GM23338 (cell line): ENCODE results near the gene RPL41. TPM values are rescaled to one million over a fixed set of nuclear protein-coding genes. Genes with fewer than 3 reads are reported as not detected.

Source experiments
- ATAC-seq: fragments of 200-7000 bp; cut with Tn5 transposase; 3 replicates; pipeline ENCODE4 v1.9.1; 2020
- DNase-seq: peaks from one replicate; pipeline ENCODE4 v3.0.0-alpha.2; 2015; ENCODE audit warnings: low spot score
- H2AFZ ChIP-seq: fragments of 200-600 bp; sonication (generic); 2 replicates; pipeline ENCODE4 v1.8.0; 2016; ENCODE audit warnings: antibody characterized with exemption, mild to moderate bottlenecking, moderate library complexity
- H3F3A ChIP-seq: fragments of 200-600 bp; sonication (generic); replicated peaks from 2 replicates; pipeline ENCODE4 v1.8.0; 2017; ENCODE audit warnings: antibody characterized with exemption, mixed run types, low read depth
- H3K27ac ChIP-seq: fragments of 200-600 bp; sonication (generic); 2 replicates; pipeline ENCODE4 v1.6.1; 2016; ENCODE audit warnings: low read depth
- H3K27me3 ChIP-seq: fragments of 200-600 bp; sonication (generic); 2 replicates; pipeline ENCODE4 v1.8.0; 2016; ENCODE audit warnings: mild to moderate bottlenecking, mixed run types, moderate library complexity; ENCODE audit not compliant: insufficient read depth
- H3K36me3 ChIP-seq: fragments of 200-600 bp; sonication (generic); 2 replicates; pipeline ENCODE4 v1.8.0; 2016; ENCODE audit warnings: mild to moderate bottlenecking; ENCODE audit not compliant: insufficient read depth
- H3K4me1 ChIP-seq: fragments of 200-600 bp; sonication (generic); 2 replicates; pipeline ENCODE4 v1.8.0; 2016; ENCODE audit warnings: mild to moderate bottlenecking, moderate library complexity; ENCODE audit not compliant: insufficient read depth
- H3K4me2 ChIP-seq: fragments of 200-600 bp; sonication (generic); 2 replicates; pipeline ENCODE4 v1.7.1; 2017; ENCODE audit warnings: mixed run types
- H3K4me3 ChIP-seq: fragments of 200-600 bp; sonication (generic); 2 replicates; pipeline ENCODE4 v1.6.1; 2016; ENCODE audit warnings: mixed run types
- H3K79me2 ChIP-seq: fragments of 200-600 bp; sonication (generic); replicated peaks from 2 replicates; pipeline ENCODE4 v1.8.0; 2017; ENCODE audit warnings: mild to moderate bottlenecking; ENCODE audit not compliant: insufficient read depth
- H3K9me2 ChIP-seq: fragments of 200-600 bp; sonication (generic); 2 replicates; pipeline ENCODE4 v1.8.0; 2017; ENCODE audit not compliant: insufficient read depth
- H4K20me1 ChIP-seq: fragments of 200-600 bp; sonication (generic); replicated peaks from 2 replicates; pipeline ENCODE4 v1.8.0; 2017; ENCODE audit warnings: mild to moderate bottlenecking; ENCODE audit not compliant: insufficient read depth
- H3K27ac Mint-ChIP-seq: 2 replicates; pipeline ENCODE4 v1.8.0; 2020; ENCODE audit warnings: inconsistent platforms, mild to moderate bottlenecking, moderate library complexity, mixed read lengths
- H3K27me3 Mint-ChIP-seq: 3 replicates; pipeline ENCODE4 v1.8.0; 2022; ENCODE audit warnings: low read depth, mild to moderate bottlenecking, moderate library complexity, mixed read lengths, inconsistent platforms; ENCODE audit not compliant: insufficient read depth, poor library complexity
- H3K36me3 Mint-ChIP-seq: 3 replicates; pipeline ENCODE4 v1.8.0; 2021; ENCODE audit warnings: low read depth, mild to moderate bottlenecking, inconsistent platforms, moderate library complexity, mixed read lengths
- H3K4me1 Mint-ChIP-seq: 3 replicates; pipeline ENCODE4 v1.8.0; 2020; ENCODE audit warnings: mild to moderate bottlenecking, inconsistent platforms, mixed read lengths
- H3K4me3 Mint-ChIP-seq: 3 replicates; pipeline ENCODE4 v1.8.0; 2021; ENCODE audit warnings: moderate library complexity, mild to moderate bottlenecking, inconsistent platforms, mixed read lengths
- H3K9me3 Mint-ChIP-seq: 3 replicates; pipeline ENCODE4 v1.8.0; 2020; ENCODE audit warnings: moderate library complexity, mild to moderate bottlenecking, inconsistent platforms, mixed read lengths
- CREB1 ChIP-seq: fragments of 250-450 bp; sonication (Bioruptor Pico); IDR thresholded peaks from 2 replicates; pipeline ENCODE4 v1.5.0; 2020; ENCODE audit warnings: low read depth, mild to moderate bottlenecking, moderate library complexity
- EZH2 ChIP-seq: fragments of 200-600 bp; sonication (generic); IDR thresholded peaks from one replicate; pipeline ENCODE4 v1.8.0; 2017; ENCODE audit warnings: antibody characterized with exemption, mild to moderate bottlenecking, low read depth; ENCODE audit not compliant: unreplicated experiment
- EZH2phosphoT487 ChIP-seq: fragments of 200-600 bp; sonication (generic); IDR thresholded peaks from one replicate; pipeline ENCODE4 v1.8.1; 2018; ENCODE audit warnings: antibody characterized with exemption; ENCODE audit not compliant: unreplicated experiment
- JUNB ChIP-seq: IDR thresholded peaks from one replicate; pipeline ENCODE4 v1.6.1; 2016; ENCODE audit warnings: antibody characterized with exemption; ENCODE audit not compliant: unreplicated experiment
- NANOG ChIP-seq: IDR thresholded peaks from 2 replicates; pipeline ENCODE4 v1.6.1; 2016; ENCODE audit warnings: antibody characterized with exemption, borderline replicate concordance
- POLR2AphosphoS5 ChIP-seq: IDR thresholded peaks from 2 replicates; pipeline ENCODE4 v1.6.1; 2016; ENCODE audit warnings: antibody characterized with exemption, low read depth
- STAT1 ChIP-seq: IDR thresholded peaks from one replicate; pipeline ENCODE4 v1.6.1; 2016; ENCODE audit warnings: antibody characterized with exemption; ENCODE audit not compliant: unreplicated experiment
- ZNF114 ChIP-seq: fragments of 250-450 bp; sonication (Bioruptor Pico); IDR thresholded peaks from 2 replicates; pipeline ENCODE4 v1.5.0; 2020; ENCODE audit warnings: mild to moderate bottlenecking, moderate library complexity
- ZNF331 ChIP-seq: fragments of 250-450 bp; sonication (Bioruptor Pico); IDR thresholded peaks from 2 replicates; pipeline ENCODE4 v1.5.0; 2020; ENCODE audit warnings: low read depth, mild to moderate bottlenecking, moderate library complexity
- ZNF462 ChIP-seq: fragments of 250-450 bp; sonication (Bioruptor Pico); IDR thresholded peaks from 2 replicates; pipeline ENCODE4 v1.5.0; 2020; ENCODE audit warnings: mild to moderate bottlenecking, moderate library complexity
- polyA plus RNA-seq: library from polyadenylated mRNA; unstranded; fragments of >200 nt; fragmentation: Nextera tagmentation; extraction: Ambion mirVana; gene quantifications from 2 replicates; pipeline ENCODE4 v1.2.1, GENCODE V29; 2016
- total RNA-seq: library from RNA; depleted of rRNA; stranded (reverse); fragments of >200 nt; shearing (Covaris generic); gene quantifications from 2 replicates; pipeline ENCODE4 v1.2.3, GENCODE V29; 2014
- TF ChIP-seq, protein P1 (sequence below): IDR thresholded peaks from 2 replicates; pipeline ENCODE4 v1.6.1; 2016; ENCODE audit warnings: antibody characterized with exemption
- TF ChIP-seq, protein P2 (sequence below): IDR thresholded peaks from one replicate; pipeline ENCODE4 v1.6.1; 2018; ENCODE audit warnings: antibody characterized with exemption; ENCODE audit not compliant: unreplicated experiment

Gene RPL41
- total and polyA plus RNA-seq, 2 experiments from 2014 or later, result 2,039 to 3,875 TPM

DNA sequence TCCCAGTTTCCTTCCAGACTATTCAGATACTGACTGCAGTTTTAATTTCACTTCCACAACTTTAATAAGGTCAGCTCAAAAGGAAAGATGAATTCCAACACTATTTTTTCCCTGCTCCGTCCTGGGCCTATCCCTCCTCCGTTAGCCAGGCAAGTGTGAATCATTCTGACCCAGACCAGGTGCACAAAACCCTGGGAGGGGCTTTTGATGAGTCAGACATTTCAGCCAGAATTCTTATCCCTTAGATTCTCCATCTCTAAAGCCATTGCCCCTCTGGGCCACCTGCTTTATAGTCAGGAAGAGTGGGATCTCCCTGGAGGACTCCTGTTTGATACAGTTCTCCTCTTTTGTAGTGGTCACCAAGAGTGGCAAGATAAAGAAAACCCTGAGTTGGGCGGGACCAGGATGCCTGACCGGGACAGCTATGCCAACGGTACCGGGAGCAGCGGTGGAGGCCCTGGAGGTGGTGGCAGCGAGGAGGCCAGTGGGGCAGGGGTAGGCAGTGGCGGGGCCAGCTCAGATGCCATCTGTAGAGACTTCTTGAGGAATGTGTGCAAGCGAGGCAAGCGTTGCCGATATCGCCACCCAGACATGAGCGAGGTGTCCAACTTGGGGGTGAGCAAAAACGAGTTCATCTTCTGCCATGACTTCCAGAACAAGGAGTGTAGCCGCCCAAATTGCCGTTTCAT lies 3.9 kb downstream of the RPL41 start (continued):
- TF ChIP-seq ZNF462 (CRISPR knock-in tag), result no peak
- TF ChIP-seq POLR2AphosphoS5, result no peak
- TF ChIP-seq, protein P1, sequence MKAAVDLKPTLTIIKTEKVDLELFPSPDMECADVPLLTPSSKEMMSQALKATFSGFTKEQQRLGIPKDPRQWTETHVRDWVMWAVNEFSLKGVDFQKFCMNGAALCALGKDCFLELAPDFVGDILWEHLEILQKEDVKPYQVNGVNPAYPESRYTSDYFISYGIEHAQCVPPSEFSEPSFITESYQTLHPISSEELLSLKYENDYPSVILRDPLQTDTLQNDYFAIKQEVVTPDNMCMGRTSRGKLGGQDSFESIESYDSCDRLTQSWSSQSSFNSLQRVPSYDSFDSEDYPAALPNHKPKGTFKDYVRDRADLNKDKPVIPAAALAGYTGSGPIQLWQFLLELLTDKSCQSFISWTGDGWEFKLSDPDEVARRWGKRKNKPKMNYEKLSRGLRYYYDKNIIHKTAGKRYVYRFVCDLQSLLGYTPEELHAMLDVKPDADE, result no peak
- TF ChIP-seq STAT1, result no peak
- no peak for TF ChIP-seq ZNF114 (CRISPR knock-in tag)

- no peak overlapping the region; the same call in 2 of the 3 replicates for H3K4me3 Mint-ChIP-seq
- Histone ChIP-seq H3K27me3 (no peaks in the 10 kb centered on the region), H3K4me1 (peaks cover 10% of the 10 kb centered on the region), H2AFZ (no peak overlapping the region), H3K4me3 (no peak overlapping the region), H4K20me1 (no peaks in the 10 kb centered on the region), H3K27ac (no peak overlapping the region), H3K4me2 (no peak overlapping the region), H3K9me2 (no peaks in the 10 kb centered on the region), H3F3A (peaks cover 20% of the 10 kb centered on the region), H3K79me2 (peaks cover 12% of the 10 kb centered on the region), H3K36me3 (peaks cover 4% of the 10 kb centered on the region; the same call in 1 of the 2 replicates)
- peaks cover 6% of the 10 kb centered on the region; the same call in 2 of the 3 replicates for H3K9me3 Mint-ChIP-seq
- H3K27me3 Mint-ChIP-seq, result peaks cover 19% of the 10 kb centered on the region
- H3K27ac Mint-ChIP-seq, result no peak overlapping the region
- H3K36me3 Mint-ChIP-seq, result peaks cover 33% of the 10 kb centered on the region
- H3K4me1 Mint-ChIP-seq, result peaks cover 21% of the 10 kb centered on the region
- DNase-seq (no peak), ATAC-seq (no peak)
- TF ChIP-seq EZH2phosphoT487 (no peak), CREB1 (no peak), JUNB (no peak), POLR2AphosphoS5 (no peak), NANOG (no peak), EZH2 (no peak), ZNF331 (CRISPR knock-in tag) (no peak), ZNF114 (CRISPR knock-in tag) (no peak)
- TF ChIP-seq, protein P2, sequence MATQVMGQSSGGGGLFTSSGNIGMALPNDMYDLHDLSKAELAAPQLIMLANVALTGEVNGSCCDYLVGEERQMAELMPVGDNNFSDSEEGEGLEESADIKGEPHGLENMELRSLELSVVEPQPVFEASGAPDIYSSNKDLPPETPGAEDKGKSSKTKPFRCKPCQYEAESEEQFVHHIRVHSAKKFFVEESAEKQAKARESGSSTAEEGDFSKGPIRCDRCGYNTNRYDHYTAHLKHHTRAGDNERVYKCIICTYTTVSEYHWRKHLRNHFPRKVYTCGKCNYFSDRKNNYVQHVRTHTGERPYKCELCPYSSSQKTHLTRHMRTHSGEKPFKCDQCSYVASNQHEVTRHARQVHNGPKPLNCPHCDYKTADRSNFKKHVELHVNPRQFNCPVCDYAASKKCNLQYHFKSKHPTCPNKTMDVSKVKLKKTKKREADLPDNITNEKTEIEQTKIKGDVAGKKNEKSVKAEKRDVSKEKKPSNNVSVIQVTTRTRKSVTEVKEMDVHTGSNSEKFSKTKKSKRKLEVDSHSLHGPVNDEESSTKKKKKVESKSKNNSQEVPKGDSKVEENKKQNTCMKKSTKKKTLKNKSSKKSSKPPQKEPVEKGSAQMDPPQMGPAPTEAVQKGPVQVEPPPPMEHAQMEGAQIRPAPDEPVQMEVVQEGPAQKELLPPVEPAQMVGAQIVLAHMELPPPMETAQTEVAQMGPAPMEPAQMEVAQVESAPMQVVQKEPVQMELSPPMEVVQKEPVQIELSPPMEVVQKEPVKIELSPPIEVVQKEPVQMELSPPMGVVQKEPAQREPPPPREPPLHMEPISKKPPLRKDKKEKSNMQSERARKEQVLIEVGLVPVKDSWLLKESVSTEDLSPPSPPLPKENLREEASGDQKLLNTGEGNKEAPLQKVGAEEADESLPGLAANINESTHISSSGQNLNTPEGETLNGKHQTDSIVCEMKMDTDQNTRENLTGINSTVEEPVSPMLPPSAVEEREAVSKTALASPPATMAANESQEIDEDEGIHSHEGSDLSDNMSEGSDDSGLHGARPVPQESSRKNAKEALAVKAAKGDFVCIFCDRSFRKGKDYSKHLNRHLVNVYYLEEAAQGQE, result no peak
- TF ChIP-seq, protein P1, result no peak
Observed at GRCh38 chr12:56121204-56121870, 4.9 kb downstream of the RPL41 start.
